ENCODE results near the gene ARHGEF7.
A peak's percentile ranks its signal among the peaks of the same experiment; 100 is the strongest.
"Not testable (repeated sequence)": the region's sequence is repeated elsewhere in the genome, so short reads cannot be mapped to it uniquely, and the experiment has no call there.

Gene ARHGEF7

DNA sequence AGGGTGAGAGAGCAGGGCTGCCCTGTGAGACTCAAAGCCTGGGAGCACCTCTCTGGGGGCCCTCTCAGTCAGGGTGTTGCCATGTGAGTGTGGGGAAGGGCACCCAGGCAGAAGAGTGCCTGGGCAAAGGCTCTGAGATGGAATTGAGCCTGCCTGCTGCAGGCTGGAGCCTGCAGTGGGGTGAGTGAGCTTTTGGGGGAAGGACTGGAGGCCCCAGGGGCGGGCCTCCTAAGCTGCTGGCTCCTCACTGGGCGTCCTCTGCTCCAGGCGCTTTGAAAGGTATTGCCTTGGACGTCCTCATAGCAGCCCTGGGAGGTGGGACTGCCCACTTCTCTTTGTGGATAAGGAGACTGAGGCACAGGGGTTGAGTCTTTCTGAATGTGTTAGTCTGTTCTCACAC is 60.3 kb downstream of the ARHGEF7 start:
- DNase-seq, result no peak

DNA sequence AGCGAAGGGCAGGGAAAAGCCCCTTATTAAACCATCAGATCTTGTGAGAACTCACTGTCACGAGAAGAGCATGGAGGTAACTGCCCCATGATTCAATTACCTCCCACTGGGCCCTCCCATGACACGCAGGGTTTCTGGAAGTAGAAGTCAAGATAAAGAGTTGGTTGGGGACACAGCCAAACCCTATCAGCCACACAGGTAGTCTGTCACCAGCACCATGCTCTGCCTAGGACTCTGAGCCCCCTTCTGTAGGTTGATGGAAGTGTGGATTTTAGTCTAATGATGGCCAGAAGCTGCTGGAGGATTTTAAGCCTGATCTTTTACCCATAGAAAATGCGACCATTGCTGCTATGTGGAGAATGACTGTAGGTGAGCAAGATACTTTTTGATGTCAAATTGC is 60.8 kb downstream of the ARHGEF7 start:
- DNase-seq, result no peak

DNA sequence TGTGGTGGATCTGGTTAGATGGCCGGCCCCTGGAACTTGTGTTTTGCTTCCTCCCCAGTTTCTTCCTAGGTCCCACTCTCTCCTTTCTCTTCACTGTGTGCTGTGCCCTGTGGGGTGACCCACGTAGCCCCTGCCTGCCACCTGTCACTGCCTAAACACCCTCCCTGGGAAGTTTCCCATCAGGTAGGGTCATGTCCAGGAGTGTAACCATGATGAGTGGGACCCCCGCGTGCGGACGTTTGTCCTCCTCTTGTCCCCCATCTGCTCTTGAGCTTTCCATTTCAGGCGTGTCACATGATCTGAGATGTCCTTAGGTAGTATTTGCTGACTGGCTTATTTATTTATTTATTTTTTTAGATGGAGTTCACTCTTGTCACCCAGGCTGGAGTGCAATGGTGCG is 61.3 kb downstream of the ARHGEF7 start:
- DNase-seq, result no peak

- peak in 1 of 2 experiments; percentile 15 for DNase-seq
These were observed 62.1 kb downstream of the ARHGEF7 start for GRCh38 chr13:111177081-111177711.

DNA sequence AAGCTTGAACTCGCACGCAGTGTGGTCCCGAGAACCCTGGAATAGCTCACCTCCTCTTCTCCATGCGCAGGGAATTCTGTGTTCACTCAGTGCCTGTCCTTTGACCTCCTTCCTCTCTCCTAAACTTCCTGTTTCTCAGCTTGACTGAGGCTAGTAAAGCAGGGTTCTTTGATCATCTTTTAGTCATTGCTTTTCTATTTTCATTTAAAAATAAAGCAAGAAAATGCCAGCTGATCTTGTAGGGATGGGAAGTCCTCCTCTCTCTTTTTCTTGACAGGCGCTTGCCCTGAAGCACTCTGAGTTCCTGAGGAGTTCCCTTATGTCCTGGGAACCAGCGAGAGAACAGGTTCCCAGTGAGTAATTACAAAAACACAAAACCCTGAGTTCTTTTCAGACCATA is 62.8 kb downstream of the ARHGEF7 start:
- DNase-seq, result no peak

GRCh38 chr13:111178402-111178801 is 63.3 kb downstream of the ARHGEF7 start:
- no peak for DNase-seq

GRCh38 chr13:111179908-111180760 is 65.0 kb downstream of the ARHGEF7 start:
- no peak for DNase-seq

DNA sequence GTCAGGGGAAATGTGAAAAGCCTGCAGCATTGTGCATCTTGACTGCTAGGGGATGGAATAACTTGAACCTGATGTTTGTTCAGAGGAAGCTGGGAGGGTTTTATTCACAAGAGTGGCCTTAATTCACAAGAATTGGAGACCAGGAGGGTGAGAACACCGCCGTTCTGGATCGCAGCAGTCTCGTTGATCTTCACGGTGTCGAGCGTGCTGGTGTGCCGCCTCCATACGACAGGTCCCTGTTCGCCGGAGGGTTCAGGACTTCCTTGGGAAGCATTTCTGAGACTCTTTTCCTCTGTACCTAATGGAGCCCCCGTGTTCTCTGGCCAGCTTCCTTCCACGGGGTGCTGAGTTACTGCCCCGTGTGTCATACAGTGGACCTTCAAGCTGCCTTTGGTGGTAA is 66.9 kb downstream of the ARHGEF7 start:
- DNase-seq, result no peak

- DNase-seq, result no peak
These were observed 68.1 kb downstream of the ARHGEF7 start for GRCh38 chr13:111183087-111183645.

GRCh38 chr13:111183959-111184358 is 68.8 kb downstream of the ARHGEF7 start:
- no peak for DNase-seq

DNA sequence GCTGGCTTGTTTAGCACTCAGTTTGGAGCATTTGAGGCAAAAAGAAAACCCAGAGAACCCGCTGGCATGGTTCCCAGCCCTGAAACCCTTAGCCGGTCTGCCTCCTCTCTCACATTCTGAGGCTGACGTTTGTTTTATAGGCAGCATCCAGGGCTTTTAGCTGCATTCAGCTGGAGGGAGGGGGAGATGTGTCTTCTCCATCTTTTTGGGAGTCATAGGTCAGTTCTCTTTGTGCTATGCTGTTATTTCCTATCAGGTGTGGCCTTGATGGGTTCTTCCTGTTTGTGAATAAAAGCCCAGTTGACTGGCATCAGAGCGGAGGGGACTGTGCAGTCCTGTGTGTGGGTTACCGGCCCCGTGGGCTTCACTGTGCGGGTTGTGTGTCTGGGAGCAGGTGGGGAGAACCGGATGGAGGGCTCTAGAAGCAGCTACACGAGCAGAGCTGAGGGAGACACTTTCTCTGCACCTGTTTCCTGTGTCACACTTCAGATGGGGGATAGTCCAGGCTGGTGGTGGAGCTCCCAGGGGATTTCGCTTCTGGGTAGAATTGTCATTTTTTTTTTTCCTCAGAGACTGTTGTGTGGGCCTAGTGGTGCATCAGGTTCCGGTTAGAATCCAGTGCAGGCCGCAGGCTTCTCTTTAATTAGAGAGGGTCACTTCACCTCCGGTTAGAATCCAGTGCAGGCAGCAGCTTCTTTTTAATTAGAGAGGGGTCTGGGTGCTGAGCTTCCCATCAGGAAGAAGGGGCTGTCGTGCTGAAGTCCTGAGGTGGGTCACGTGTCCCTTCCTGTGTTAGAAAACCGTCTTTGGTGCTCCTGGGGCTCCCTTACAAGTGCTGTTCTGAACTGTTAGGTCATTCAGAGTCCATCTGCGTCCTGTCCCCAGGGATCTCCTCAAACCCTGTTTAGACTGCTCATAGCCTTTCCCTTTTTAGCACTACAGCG is 69.6 kb downstream of the ARHGEF7 start:
- peak; percentile 10 to 35 for DNase-seq

DNA sequence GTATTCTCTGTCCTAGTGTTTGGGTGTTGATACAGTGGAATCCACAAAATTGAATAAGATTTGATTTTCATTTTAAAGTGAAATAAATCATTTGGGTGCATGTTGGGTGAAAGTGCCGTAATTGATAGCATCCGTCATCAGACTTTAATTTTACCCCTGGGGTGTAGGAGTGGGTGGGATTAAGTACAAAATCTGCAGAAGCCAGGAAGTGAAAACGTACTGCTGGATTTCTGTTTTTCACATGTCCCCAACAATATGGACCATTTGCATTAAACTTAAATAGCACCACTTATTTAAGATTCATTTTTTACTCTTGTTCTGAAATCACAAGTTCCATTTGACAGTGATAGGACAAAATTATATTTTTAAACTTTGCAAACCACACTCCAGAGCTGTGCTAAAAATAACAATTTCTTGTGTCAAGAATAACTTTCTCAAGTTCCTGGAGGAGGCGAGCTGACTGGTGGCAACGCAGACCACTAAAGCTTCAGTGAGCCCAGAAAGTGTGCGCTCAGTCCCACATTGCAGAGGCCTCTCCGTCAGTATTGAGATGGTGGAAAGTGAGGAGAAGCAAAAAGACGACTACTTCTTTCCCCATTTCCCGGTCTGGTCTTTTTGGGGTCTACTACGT is 71.3 kb downstream of the ARHGEF7 start:
- no peak for DNase-seq

DNA sequence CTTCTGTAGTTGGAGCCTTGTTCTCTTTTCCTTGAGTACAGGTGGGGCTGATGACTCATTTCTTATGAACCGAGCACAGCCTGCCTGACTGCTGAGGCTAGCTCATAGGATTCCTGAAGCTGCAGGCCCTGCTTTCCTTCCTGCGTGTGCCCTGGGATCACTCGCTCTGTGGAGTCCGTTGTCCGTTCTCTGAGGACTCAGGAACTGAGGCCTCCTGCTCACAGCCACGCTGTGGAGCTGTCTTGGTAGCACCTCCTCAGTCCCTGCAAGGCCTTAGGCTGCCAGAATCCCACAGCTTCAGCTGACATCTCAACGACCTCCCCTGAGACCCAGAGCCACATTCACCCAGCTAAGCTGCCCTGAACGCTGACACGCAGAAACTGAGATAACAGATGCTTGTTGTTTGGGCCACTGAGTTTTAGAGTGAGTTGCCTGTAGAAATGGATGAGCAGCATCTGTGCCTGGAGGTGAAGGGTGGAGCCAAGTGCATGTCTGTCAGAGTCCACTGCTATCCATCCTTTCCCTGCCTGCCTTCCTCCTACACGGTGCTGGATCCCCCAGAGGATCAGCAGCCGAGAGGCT is 72.9 kb downstream of the ARHGEF7 start:
- DNase-seq, result no peak

DNA sequence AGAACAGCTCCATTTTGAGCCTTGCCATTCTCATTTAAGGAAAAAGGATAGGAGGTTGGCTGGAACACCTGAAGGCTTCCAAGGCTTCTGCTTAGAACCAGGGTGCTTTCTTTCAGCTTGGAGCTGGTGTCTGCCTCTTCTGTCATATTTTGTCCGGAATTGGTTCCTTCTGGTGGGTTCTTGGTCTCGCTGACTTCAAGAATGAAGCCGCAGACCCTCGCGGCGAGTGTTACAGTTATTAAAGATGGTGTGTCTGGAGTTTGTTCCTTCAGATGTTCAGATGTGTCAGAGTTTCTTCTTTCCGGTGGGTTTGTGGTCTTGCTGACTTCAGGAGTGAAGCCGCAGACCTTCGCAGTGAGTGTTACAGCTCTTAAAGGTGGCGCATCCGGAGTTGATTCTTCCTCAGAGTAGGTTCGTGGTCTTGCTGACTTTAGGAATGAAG is 74.0 kb downstream of the ARHGEF7 start:
- DNase-seq, result peak; percentile 16 to 64

DNA sequence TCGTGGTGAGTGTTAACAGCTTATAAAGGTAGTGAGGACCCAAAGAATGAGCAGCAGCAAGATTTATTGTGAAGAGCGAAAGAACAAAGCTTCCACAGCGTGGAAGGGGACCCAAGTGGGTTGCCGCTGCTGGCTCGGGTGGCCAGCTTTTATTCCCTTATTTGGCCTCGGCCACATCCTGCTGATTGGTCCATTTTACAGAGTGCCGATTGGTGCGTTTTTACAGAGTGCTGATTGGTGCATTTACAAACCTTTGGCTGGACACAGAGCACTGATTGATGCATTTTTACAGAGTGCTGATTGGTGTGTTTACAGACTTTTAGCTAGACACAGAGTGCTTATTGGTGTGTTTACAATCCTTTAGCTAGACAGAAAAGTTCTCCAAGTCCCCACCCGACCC is 74.4 kb downstream of the ARHGEF7 start:
- DNase-seq, result not testable (repeated sequence)

DNA sequence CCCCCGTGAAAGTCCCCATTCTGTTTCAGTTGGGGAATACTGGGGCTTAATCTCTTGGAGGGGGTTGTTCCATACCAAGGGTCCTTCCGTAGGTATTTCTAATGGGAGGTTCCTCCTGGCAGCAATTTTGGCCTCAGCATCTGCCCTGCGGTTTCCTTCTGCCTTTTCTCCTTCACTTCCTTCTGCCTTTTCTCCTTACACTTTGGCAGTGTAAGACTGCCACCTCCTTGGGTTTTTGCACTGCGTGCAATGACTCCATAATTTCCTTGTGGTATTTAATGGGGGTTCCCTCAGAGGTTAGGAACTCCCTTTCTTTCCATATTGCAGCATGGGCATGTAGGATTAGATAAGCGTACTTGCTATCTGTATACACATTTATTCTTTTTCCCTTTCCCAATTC is 78.1 kb downstream of the ARHGEF7 start:
- DNase-seq, result not testable (repeated sequence)

DNA sequence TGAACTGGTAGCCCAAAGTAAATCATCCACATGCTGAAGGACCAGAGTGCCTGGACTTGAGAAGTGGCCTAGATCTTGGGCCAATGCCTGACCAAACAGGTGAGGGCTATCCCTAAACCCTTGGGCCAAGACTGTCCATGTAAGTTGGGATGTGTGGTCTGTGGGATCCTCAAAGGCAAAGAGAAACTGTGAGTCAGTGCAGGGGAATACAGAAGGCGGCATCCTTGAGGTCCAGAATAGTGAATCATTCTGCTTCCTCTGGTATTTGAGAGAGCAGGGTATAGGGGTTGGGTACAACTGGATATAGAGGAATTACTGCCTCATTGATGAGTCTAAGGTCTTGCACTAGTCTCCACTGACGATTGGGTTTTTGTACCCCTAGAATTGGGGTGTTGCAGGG is 79.5 kb downstream of the ARHGEF7 start:
- not testable (repeated sequence) for DNase-seq

DNA sequence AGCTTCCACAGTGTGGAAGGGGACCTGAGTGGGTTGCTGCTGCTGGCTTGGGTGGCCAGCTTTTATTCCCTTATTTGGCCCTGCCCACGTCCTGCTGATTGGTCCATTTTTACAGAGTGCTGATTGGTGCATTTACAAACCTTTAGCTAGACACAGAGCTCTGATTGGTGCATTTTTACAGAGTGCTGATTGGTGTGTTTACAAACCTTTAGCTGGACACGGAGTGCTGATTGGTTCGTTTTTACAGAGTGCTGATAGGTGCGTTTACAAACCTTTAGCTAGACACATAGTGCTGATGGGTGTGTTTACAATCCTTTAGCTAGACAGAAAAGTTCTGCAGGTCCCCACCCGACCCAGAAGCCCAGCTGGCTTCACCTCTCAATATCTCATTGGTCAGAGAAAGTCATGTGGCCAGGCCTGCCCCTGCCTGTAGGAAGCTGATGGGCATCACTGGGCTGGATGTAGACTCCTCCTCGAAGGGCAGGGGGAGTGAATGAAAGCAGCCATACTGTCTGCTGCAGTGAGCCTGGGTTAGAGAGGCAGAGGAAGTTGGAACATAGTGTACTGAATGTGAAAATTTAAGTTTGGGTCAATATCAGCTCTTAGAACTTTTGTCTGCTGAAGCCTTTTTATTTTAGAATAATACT is 83.7 kb downstream of the ARHGEF7 start:
- not testable (repeated sequence) for DNase-seq

- DNase-seq, result no peak
These were observed 86.3 kb downstream of the ARHGEF7 start for GRCh38 chr13:111201304-111201940.

DNA sequence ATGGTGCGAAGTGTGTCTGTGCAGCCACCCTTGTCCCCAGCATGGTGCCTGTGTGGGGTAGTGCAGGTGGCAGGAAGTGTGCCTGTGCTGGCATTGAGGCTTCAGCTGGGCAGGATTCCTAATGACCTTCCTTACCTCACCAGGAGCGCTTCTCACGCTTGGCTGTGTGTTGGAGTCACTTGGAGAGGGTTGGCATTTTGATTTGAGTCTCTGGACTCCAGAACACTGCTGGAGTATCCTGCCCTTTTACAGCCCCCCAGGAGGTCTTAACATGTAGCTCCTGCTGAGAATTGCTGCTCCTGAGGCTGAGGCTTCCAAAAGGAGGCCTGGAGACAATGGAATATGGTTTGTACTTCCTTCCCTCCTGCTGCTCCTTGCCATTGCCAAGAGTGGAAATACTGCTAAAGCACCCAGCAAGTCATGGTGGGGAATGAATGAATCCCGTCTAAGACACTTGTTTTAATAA is 87.1 kb downstream of the ARHGEF7 start:
- no peak for DNase-seq

DNA sequence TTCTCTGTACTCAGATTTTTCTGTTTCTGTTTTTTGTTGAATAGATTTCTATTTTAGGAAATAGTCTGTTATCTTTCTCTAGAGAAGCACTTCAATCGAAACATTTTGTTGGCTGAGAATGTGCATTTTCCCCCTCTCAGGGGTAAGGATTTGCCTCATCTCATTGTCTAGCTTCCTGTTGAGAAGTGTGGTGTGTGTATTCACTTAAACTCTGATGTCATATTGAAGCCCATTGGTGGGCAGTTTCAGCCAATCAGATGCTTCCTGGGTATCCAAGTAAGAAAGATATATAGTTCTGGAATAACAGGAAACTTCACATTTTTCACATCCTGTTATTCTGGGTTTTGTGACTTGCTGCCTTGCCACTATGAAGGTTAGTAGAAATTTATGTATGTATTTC is 87.6 kb downstream of the ARHGEF7 start:
- no peak for DNase-seq
